Uterus (tissue), 2 donors: ENCODE results near the gene KIAA1217.

Experiments used
- CTCF ChIP-seq, 4 experiments: fragments of 200-600 bp in 2 of 4; fragments of 450-650 bp in 2 of 4; sonication (generic) in 2 of 4; IDR thresholded peaks; one replicate each; pipeline ENCODE4 v1.5.1; 2016 to 2019; ENCODE audit warnings: antibody characterized with exemption in 4 of 4, mild to moderate bottlenecking in 2 of 4, moderate library complexity in 1 of 4
- POLR2A ChIP-seq, 2 donors: fragments of 450-650 bp; IDR thresholded peaks; one replicate each; pipeline ENCODE4 v1.6.1; 2016; ENCODE audit warnings: antibody characterized with exemption in 2 of 2, mild to moderate bottlenecking in 1 of 2, moderate library complexity in 1 of 2

GRCh38 chr10:24485304-24485703 lies 276.4 kb downstream of the KIAA1217 start:
- no peak for TF ChIP-seq POLR2A (IDR thresholded peaks at IDR 0.05)
- no peak for TF ChIP-seq CTCF (IDR thresholded peaks at IDR 0.05)
